Left lobe of liver (tissue), 2 donors: ENCODE data around the gene MEI4. TPM values are rescaled to one million over a fixed set of nuclear protein-coding genes. Genes with fewer than 3 reads are reported as not detected.
A peak's percentile ranks its signal among the peaks of the same experiment; 100 is the strongest.
"Not testable (repeated sequence)": the region's sequence is repeated elsewhere in the genome, so short reads cannot be mapped to it uniquely, and the experiment has no call there.

Source experiments
- ATAC-seq: fragments of 200-7000 bp; cut with Tn5 transposase; one replicate; pipeline ENCODE4 v1.9.1; 2020; ENCODE audit warnings: mild to moderate bottlenecking, moderate library complexity
- DNase-seq: peaks from one replicate; pipeline ENCODE4 v3.0.0-alpha.2; 2020; ENCODE audit warnings: low spot score
- total RNA-seq: library from RNA; stranded (reverse); gene quantifications from one replicate; pipeline ENCODE4 v1.2.1, GENCODE V29; 2021
- donor health status: DM: no; HTN: no; CAD: no; lungs with moderate emphysema.
- donor health status: DM: no; HTN: yes; CAD: no.

The MEI4 gene
- total RNA-seq, 1 donor from 2014 or later, result 0.10 TPM

GRCh38 chr6:77813090-77813489 is 160.3 kb downstream of the MEI4 start:
- ATAC-seq, result no peak
- DNase-seq, result no peak

DNA sequence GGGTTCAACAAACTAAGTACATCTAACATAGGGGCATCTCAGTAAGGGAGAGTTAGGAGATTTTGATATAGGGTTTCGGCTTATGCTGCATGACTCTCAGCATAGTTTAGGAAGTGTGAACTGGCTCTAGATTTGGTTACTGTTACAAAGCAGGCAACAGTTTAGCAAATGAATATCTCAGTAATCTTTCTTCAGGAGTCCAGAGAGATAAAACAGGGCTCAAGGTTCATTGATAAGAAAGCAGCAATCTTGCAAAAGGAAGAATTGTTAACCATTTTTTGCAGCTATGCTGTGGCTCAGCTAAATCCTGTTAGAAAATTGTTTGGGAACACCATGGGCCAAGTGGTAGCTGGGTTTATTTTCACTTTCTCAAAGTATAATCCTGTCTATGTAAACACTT is 161.3 kb downstream of the MEI4 start:
- no peak for DNase-seq
- ATAC-seq, result no peak

- ATAC-seq, result peak; percentile 47
These were observed 162.7 kb downstream of the MEI4 start for GRCh38 chr6:77815531-77815930.

DNA sequence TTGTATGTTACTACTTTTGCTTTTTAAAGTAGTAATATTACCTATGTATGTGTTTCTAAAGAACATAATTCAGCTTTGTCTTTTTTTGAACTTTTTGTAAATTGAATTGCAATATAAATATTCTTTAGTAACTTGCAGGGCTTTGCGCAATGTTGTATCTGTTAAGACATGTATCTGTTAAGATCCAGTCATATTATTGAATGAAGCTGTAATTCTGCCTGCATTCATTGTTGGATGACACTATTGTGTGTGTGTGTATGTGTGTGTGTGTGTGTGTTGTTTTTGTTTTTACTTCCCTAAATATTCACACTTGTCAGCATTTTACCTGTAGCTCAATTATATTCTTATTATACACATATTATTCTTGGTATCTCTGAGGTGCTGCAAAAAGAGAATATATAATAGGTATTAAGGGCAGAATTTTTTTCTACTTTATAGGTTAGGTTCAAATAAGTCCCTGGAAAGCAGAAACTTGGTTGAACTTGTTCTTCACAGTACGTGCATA is 164.0 kb downstream of the MEI4 start:
- no peak for ATAC-seq
- no peak for DNase-seq

More at GRCh38 chr6:77815531-77815930, 162.7 kb downstream of the MEI4 start:
- no peak for DNase-seq

DNA sequence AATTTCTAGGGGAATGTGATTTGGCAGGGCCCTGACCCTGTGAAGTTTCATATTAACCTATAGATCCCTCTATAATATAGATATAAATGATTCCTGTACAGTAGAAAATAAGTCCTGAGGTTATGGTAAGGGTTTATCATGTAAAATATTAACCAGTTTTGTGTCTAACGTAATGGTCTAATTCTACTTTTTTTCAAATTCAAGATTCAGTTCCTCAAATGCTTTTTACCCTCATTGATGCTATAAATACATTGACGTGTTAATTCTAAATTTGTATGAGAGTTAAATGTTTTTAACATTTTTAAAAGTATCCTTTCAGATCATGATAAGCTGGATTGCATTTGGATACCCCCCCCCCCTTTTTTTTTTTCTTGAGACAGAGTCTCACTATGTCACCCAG is 169.4 kb downstream of the MEI4 start:
- DNase-seq (no peak), ATAC-seq (no peak)

DNA sequence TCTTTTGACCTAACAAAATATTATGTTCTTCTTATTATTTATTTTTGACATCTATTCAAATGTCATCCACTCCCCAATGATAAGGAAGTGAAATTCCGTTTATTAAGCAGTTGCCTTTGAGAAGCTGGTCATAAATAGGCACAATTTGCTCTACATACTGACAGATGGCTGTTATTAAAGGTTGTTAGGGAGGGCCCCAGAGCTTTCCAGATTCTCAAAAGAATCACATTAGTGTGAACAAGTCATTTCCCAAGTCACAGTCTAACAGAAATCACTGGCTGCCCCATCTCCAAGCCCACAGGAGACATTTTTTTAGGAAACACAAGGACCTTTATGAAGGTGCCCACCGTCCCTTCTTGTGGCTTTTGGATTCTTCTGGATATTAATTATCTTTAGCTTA is 172.4 kb downstream of the MEI4 start:
- ATAC-seq, result no peak
- DNase-seq, result no peak

GRCh38 chr6:77829736-77830135 is 176.9 kb downstream of the MEI4 start:
- ATAC-seq, result no peak
- DNase-seq, result no peak

GRCh38 chr6:77833749-77834148 is 180.9 kb downstream of the MEI4 start:
- ATAC-seq, DNase-seq: not testable (repeated sequence)

DNA sequence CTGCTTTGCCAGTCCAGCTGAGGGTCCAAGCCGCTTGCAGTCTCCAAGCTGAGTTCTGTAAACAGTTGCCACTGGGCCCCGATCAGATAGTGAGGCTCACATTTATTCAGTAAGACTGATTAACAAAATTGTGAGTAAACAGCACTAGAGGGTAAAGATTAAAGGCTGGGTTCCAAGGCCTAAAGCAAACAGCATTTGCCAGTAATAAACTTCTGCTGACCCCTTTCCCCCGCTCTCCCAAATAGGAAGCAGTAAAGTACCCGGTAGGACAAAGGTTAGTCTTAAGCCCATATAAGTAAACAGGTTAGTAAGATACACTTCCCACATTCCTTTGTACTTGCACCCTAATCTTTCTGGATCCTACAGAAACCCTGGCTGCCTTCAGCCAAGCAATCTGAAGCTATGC is 181.8 kb downstream of the MEI4 start:
- peak; percentile 89 for ATAC-seq

GRCh38 chr6:77837034-77837784 is 184.4 kb downstream of the MEI4 start:
- peak; percentile 49 for ATAC-seq
- no peak for DNase-seq

More for the DNA sequence above, 181.8 kb downstream of the MEI4 start:
- peak; percentile 72 for DNase-seq

DNA sequence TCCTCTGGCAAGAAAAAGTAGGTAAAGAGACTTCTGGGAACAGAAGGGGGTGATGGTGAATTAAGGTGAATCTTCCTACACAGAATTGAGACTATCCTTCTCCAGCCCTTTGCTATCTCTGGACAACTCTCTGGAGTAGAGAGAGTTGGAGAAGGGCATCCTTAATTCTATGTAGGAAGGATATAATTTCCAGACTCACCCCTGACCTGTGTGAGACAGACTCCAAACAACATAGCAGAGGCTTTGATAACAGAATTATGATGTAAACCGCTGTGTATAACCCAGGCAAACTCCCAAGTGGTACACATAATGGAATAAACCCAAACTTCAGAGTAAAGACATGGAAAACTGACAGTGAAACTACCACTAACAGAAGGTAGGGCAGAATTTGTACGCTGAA is 186.5 kb downstream of the MEI4 start:
- DNase-seq, result no peak
- ATAC-seq, result peak; percentile 65

GRCh38 chr6:77844822-77845221 is 192.0 kb downstream of the MEI4 start:
- DNase-seq, result no peak
- ATAC-seq, result no peak

DNA sequence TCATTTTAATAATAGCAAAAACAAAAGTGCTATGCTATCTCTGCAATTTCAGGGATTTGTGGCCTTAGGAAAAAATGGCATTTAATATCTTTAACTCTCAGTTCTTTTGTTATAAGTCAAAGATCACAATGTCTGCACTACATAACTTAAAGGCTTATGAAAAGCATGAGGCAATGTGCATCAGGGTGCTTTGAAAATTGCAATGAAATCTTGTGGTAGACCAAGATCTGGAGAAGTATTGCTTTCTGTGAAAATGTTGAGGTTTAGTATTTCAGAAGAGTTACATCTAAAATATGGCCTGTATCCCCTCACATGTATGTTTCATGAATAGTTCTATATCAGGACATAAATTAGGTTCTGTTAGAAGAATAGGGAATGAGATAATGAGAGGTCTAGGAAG is 200.6 kb downstream of the MEI4 start:
- DNase-seq (no peak), ATAC-seq (no peak)

DNA sequence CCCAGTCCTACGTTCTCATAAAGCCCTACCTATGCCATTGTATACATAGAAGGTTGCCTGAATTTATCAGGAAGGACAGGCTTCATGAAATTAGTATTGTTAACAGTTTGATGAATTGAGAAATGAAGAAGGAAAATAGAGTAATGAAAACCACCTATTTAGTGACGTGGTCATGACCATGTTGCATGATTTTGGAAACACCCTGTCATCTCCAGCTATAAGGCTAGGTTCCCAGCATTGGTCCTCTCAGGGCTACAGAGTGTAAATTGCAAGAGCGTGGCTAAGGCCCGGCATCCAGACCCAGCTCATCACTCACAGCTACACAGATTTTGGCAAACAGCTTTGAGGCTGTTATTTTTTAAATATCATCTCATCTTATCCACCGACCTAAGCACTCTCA is 203.6 kb downstream of the MEI4 start:
- ATAC-seq, result no peak
- DNase-seq, result no peak

DNA sequence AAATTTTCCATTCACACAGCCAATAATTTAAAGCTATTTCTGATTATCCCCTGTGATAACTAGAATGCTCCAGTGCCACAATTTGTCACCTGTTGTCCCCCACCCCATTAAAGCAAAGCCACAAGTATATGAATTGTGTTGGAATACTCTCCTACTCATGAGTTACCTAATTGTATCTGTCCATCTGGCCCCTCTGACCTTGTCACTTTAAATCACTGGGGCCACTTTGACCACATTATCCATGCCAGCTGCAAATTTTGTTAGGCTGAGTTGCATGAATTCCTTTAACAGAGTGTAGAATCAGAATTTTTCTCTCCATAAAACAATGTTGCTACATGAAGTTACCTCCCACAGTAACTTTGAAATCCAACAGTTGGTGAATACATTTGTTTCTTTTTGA is 204.6 kb downstream of the MEI4 start:
- no peak for DNase-seq
- ATAC-seq, result no peak

DNA sequence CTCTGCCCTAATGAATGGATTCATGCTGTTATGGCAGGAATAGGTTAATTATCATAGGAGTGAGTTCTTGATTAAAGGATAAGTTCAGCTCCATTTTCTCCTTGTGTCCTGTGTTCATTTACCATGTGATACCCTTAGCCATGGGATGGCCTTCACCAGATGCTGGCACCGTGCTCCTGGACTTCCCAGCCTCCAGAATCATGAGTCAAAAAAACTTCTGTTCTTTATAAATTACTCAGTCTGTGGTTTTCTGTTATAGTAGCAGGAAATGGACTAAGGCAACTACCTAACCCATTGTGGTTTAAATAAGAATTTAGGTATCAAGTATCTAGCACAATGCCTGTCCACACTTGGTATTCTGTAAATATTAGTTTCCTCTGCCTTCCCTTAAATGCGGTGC is 223.5 kb downstream of the MEI4 start:
- no peak for DNase-seq
- no peak for ATAC-seq

GRCh38 chr6:77879527-77879926 is 226.7 kb downstream of the MEI4 start:
- ATAC-seq (no peak), DNase-seq (no peak)

- no peak for DNase-seq
These were observed 227.7 kb downstream of the MEI4 start for GRCh38 chr6:77880501-77880900.

GRCh38 chr6:77883851-77884250 is 231.0 kb downstream of the MEI4 start:
- no peak for ATAC-seq

More at GRCh38 chr6:77880501-77880900, 227.7 kb downstream of the MEI4 start:
- ATAC-seq, result no peak

GRCh38 chr6:77893391-77893790 is 240.6 kb downstream of the MEI4 start:
- DNase-seq (no peak), ATAC-seq (no peak)

More at GRCh38 chr6:77883851-77884250, 231.0 kb downstream of the MEI4 start:
- no peak for DNase-seq

DNA sequence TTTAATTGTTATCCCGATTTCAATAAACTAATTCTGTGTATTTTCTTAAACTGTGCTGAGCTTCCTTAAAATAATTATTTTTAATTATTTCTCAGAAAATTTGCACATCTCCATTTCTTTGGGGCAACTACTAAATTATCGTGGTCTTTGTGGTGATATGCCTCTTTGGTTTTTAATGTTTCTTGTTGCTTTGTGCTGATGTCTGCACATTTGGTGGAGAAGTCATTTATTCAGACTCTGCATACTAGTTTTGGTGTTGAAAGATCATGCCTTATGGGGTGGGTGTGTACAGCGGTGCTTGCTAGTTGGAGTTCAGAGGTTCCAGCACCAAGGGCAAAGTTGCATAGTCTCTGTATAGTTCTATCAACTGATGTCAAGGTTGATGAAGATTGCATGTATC is 253.2 kb downstream of the MEI4 start:
- no peak for DNase-seq
- ATAC-seq, result no peak

GRCh38 chr6:77910826-77911225 is 258.0 kb downstream of the MEI4 start:
- DNase-seq (no peak), ATAC-seq (no peak)
